ENCODE results near the gene LGR5. TPM values are rescaled to one million over a fixed set of nuclear protein-coding genes. Genes with fewer than 3 reads are reported as not detected.

The LGR5 gene
- total RNA-seq, 1 donor from 2014 or later: 1.5 TPM

DNA sequence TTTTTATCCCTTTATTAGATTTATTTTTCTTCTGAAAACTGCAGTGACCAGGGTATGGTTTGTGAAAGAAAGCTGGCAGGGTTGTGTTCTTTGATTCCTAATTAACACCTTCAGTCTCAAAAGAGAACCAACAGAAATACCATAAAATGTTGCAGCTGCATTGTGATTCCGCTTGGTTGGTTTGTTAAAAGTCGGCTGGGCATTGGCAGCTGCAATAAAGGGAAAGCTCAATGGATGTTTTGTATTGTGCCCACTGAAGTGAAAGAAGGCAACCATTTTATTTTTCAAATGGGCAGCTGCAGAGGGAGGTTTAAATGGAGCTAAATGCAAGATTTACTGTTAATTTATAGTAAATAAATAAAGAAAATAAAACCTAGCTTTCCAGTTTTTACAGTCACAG, 16.7 kb downstream of the LGR5 start:
- no peak for DNase-seq (ENCODE audit: low spot score in 2 of 2)
- Histone ChIP-seq H3K4me1 (no peaks in the 10 kb centered on the region), H3K36me3 (no peaks in the 10 kb centered on the region), H3K27ac (no peak overlapping the region), H3K9me3 (no peaks in the 10 kb centered on the region), H3K27me3 (no peaks in the 10 kb centered on the region), H3K4me3 (no peak overlapping the region)
- intact Hi-C loops (cut with DNase I): no loop called here
- TF ChIP-seq, protein P1, sequence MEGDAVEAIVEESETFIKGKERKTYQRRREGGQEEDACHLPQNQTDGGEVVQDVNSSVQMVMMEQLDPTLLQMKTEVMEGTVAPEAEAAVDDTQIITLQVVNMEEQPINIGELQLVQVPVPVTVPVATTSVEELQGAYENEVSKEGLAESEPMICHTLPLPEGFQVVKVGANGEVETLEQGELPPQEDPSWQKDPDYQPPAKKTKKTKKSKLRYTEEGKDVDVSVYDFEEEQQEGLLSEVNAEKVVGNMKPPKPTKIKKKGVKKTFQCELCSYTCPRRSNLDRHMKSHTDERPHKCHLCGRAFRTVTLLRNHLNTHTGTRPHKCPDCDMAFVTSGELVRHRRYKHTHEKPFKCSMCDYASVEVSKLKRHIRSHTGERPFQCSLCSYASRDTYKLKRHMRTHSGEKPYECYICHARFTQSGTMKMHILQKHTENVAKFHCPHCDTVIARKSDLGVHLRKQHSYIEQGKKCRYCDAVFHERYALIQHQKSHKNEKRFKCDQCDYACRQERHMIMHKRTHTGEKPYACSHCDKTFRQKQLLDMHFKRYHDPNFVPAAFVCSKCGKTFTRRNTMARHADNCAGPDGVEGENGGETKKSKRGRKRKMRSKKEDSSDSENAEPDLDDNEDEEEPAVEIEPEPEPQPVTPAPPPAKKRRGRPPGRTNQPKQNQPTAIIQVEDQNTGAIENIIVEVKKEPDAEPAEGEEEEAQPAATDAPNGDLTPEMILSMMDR (IDR thresholded peaks at IDR 0.05): no peak

DNA sequence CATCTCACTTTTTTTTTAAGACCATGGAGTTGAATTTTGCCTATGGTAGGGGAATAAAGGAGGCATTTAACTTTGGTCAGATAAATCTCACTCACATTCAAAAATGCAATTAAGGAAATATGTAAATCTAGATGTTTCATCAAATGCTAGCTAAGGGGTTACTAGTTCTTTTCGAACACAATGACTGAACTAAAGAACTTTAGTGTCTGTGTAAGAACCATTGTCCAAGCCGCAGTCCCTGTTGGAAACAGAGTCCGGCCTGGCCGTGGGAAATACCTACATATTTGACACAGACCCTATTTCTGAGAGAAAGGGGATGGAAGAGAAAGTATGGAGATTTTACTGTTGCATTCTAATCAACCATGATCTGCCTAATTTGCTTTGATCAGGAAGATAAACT, 17.4 kb downstream of the LGR5 start:
- no peaks in the 10 kb centered on the region for H3K4me1 ChIP-seq
- no peaks in the 10 kb centered on the region for H3K36me3 ChIP-seq
- intact Hi-C loops (cut with DNase I): no loop called here
- DNase-seq (ENCODE audit: low spot score in 2 of 2): no peak
- H3K9me3 ChIP-seq: no peaks in the 10 kb centered on the region
- no peaks in the 10 kb centered on the region for H3K27me3 ChIP-seq
- TF ChIP-seq, protein P1 (IDR thresholded peaks at IDR 0.05): no peak
- no peak overlapping the region for H3K27ac ChIP-seq
- no peak overlapping the region for H3K4me3 ChIP-seq

DNA sequence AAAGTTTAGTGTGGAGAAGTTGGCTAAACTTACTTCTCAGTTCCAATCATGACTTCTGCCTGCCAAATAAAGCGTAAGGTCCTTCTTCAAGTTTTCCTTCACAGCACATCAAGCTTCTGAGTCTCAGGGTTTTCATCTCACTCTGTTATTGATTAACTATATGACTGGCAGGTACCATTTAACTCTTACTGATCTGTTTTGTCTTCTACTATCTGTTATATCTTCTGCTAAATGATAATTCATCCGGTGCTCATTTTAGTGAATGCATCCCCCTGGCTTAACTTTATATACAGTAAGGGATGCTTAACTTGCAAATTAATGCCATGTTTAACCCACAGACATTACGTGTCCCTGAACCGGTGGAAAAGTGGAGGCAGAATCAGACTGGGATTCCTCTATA, 20.7 kb downstream of the LGR5 start:
- no peaks in the 10 kb centered on the region for H3K36me3 ChIP-seq
- TF ChIP-seq, protein P1 (IDR thresholded peaks at IDR 0.05): no peak
- H3K4me3 ChIP-seq: no peak overlapping the region
- H3K27ac ChIP-seq: no peak overlapping the region
- no peaks in the 10 kb centered on the region for H3K4me1 ChIP-seq
- H3K27me3 ChIP-seq: no peaks in the 10 kb centered on the region
- no peaks in the 10 kb centered on the region for H3K9me3 ChIP-seq
- intact Hi-C loops (cut with DNase I): no loop called here
- no peak for DNase-seq (ENCODE audit: low spot score in 2 of 2)

DNA sequence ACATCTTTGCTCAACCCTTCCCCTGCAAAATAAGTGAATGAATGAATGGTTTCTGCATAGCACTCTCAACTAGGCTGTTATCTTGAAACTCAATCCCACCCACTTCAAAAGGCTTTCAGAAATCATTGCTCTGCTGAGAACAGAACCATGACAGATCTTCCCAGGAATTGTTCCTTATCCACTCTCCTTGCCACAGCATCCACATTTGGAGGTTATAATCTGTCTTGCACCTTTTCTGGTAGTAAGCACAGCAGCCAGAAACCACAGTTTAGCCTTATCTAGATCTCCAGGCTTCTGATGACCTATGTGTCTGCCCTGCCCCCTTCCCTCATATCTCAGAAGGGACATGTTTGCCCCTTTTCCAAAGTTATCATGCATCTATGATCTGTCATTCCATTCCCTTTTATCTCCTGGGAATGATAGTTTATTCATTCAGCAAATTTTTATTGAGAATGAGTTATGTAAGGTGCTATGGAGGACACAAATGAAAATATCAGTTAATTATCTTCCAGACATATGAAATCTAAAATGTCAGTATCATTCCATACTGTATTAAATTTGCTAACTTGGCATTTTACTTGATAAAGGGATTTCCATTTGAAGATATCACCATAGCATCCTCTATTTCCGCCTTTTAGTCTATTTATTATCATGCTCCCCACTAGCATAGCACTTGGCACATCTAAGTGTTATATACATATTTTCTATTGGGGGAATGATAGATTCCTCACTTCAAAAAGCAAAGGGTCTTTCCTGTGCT, 21.4 kb downstream of the LGR5 start:
- Histone ChIP-seq H3K4me3 (no peak overlapping the region), H3K9me3 (no peaks in the 10 kb centered on the region), H3K36me3 (no peaks in the 10 kb centered on the region), H3K27me3 (no peaks in the 10 kb centered on the region), H3K4me1 (no peaks in the 10 kb centered on the region), H3K27ac (no peak overlapping the region)
- intact Hi-C loops (cut with DNase I): no loop called here
- no peak for DNase-seq (ENCODE audit: low spot score in 2 of 2)
- TF ChIP-seq, protein P1 (IDR thresholded peaks at IDR 0.05): no peak

DNA sequence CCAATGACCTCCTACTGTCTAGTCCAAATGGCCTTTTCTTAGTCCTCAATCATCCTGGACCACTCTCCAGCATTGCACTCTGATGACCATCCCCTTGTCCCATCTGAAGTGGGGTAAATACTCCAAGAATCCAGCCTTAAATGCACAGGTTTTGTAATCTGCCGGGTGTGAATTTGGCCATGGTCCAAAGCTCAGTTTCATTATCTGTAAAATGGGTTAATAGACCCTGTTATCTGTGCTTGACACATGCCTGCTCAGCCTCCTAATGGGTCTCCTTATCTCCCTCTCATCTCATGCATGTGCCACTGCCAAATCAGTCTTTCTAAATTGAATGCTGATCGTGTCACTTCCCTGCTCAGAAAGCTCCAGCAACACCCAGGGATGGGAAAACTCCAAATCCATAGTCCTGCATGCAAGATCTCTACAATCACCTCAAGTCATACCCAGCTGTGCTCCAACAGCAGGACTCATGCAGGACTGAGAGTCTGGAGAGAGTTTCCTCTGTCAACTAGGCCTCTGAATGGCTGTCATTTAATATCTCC, 22.3 kb downstream of the LGR5 start:
- H3K4me3 ChIP-seq: no peak overlapping the region
- H3K4me1 ChIP-seq: no peaks in the 10 kb centered on the region
- no peaks in the 10 kb centered on the region for H3K36me3 ChIP-seq
- intact Hi-C loops (cut with DNase I): no loop called here
- TF ChIP-seq, protein P1 (IDR thresholded peaks at IDR 0.05): no peak
- H3K9me3 ChIP-seq: no peaks in the 10 kb centered on the region
- DNase-seq (ENCODE audit: low spot score in 2 of 2): no peak
- H3K27ac ChIP-seq: no peak overlapping the region
- no peaks in the 10 kb centered on the region for H3K27me3 ChIP-seq

Data from ascending aorta (tissue), 2 donors.